ENCODE results near the gene CNNM4.

CNNM4 gene

DNA sequence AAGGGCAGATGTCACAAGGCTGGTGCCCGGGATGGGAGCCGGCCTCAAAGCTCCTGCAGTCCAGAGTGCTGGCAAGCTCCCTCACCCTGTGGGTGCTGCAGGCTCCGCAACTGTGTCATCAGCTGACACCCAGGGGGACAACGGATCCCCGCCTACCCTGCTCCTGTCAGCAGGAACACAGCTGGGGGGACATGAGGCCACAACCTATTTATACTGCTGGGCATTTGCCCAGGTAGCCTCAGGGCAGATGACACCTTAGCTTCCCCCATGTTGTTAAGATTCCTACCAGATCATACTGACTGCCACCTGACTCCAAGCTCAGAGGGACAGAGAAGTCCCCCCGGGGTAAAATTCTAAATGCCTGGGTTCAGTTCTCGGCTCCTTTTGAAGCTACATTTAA lies 81.9 kb downstream of the CNNM4 start:
- Histone ChIP-seq H3K4me3 (ENCODE audit: low read depth in 1 of 2, low read length in 2 of 2) (no peak overlapping the region), H3K27ac (ENCODE audit: low read depth, low read length) (no peak overlapping the region), H3K36me3 (ENCODE audit: insufficient read depth, low read length) (peaks cover 32% of the 10 kb centered on the region), H3K9me3 (ENCODE audit: low read length) (no peaks in the 10 kb centered on the region), H3K27me3 (ENCODE audit: control insufficient read depth in 1 of 2, insufficient read depth in 2 of 2, low read length in 2 of 2) (no peaks in the 10 kb centered on the region), H3K4me1 (ENCODE audit: insufficient read depth, low read length) (peaks cover 9% of the 10 kb centered on the region), H3K9ac (ENCODE audit: low read length) (no peak overlapping the region)

- Histone ChIP-seq H3K36me3 (ENCODE audit: insufficient read depth, low read length) (peaks cover 28% of the 10 kb centered on the region), H3K4me3 (ENCODE audit: low read depth in 1 of 2, low read length in 2 of 2) (no peak within 1 kb of the TSS), H3K4me1 (ENCODE audit: insufficient read depth, low read length) (peaks cover 9% of the 10 kb centered on the region), H3K9me3 (ENCODE audit: low read length) (no peaks in the 10 kb centered on the region), H3K9ac (ENCODE audit: low read length) (no peak within 1 kb of the TSS), H3K27ac (ENCODE audit: low read depth, low read length) (no peak within 1 kb of the TSS), H3K27me3 (ENCODE audit: control insufficient read depth in 1 of 2, insufficient read depth in 2 of 2, low read length in 2 of 2) (no peaks in the 10 kb centered on the region)
These were observed 83.0 kb downstream of the CNNM4 start, which contains the start of gene ANKRD23 for GRCh38 chr2:96843538-96844268. TSS of gene ANKRD23 (minus strand) at chr2:96844021. CDS start at chr2:96843992, 29 bp downstream.

- H3K4me3 ChIP-seq (ENCODE audit: low read depth in 1 of 2, low read length in 2 of 2) = no peak overlapping the region
- no peaks in the 10 kb centered on the region for H3K27me3 ChIP-seq (ENCODE audit: control insufficient read depth in 1 of 2, insufficient read depth in 2 of 2, low read length in 2 of 2)
- H3K27ac ChIP-seq (ENCODE audit: low read depth, low read length) = no peak overlapping the region
- peaks cover 4% of the 10 kb centered on the region for H3K4me1 ChIP-seq (ENCODE audit: insufficient read depth, low read length)
- H3K9ac ChIP-seq (ENCODE audit: low read length) = no peak overlapping the region
- peaks cover 26% of the 10 kb centered on the region for H3K36me3 ChIP-seq (ENCODE audit: insufficient read depth, low read length)
- no peaks in the 10 kb centered on the region for H3K9me3 ChIP-seq (ENCODE audit: low read length)
These were observed 83.7 kb downstream of the CNNM4 start for GRCh38 chr2:96844405-96844808.

DNA sequence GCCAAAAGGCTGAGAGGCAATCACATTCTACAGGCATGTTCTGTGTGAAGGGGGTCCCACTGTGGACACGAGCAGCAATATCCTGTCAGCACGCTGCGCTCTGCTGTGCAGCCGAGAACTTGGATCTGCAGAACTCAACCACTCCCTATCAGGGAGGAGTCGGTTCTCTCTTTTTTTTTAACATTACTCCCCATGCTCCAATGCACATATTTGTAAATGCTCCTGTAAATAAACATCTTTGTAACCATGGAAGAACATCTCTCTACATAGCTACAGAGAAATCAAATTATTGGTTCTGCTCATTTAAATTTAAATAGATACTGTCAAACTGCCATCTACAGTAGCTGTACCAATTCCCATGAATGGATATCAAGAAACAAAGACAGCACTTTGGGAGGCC lies 86.1 kb downstream of the CNNM4 start:
- Histone ChIP-seq H3K9me3 (ENCODE audit: low read length) (no peaks in the 10 kb centered on the region), H3K9ac (ENCODE audit: low read length) (no peak overlapping the region), H3K27ac (ENCODE audit: low read depth, low read length) (no peak overlapping the region), H3K27me3 (ENCODE audit: control insufficient read depth in 1 of 2, insufficient read depth in 2 of 2, low read length in 2 of 2) (no peaks in the 10 kb centered on the region), H3K36me3 (ENCODE audit: insufficient read depth, low read length) (peaks cover 37% of the 10 kb centered on the region), H3K4me3 (ENCODE audit: low read depth in 1 of 2, low read length in 2 of 2) (no peak overlapping the region), H3K4me1 (ENCODE audit: insufficient read depth, low read length) (no peaks in the 10 kb centered on the region)

GRCh38 chr2:96847586-96847985 lies 86.9 kb downstream of the CNNM4 start:
- no peaks in the 10 kb centered on the region for H3K27me3 ChIP-seq (ENCODE audit: control insufficient read depth in 1 of 2, insufficient read depth in 2 of 2, low read length in 2 of 2)
- H3K4me3 ChIP-seq (ENCODE audit: low read depth in 1 of 2, low read length in 2 of 2) = no peak overlapping the region
- H3K4me1 ChIP-seq (ENCODE audit: insufficient read depth, low read length) = no peaks in the 10 kb centered on the region
- H3K9ac ChIP-seq (ENCODE audit: low read length) = no peak overlapping the region
- H3K27ac ChIP-seq (ENCODE audit: low read depth, low read length) = no peak overlapping the region
- no peaks in the 10 kb centered on the region for H3K9me3 ChIP-seq (ENCODE audit: low read length)
- H3K36me3 ChIP-seq (ENCODE audit: insufficient read depth, low read length) = peaks cover 40% of the 10 kb centered on the region

DNA sequence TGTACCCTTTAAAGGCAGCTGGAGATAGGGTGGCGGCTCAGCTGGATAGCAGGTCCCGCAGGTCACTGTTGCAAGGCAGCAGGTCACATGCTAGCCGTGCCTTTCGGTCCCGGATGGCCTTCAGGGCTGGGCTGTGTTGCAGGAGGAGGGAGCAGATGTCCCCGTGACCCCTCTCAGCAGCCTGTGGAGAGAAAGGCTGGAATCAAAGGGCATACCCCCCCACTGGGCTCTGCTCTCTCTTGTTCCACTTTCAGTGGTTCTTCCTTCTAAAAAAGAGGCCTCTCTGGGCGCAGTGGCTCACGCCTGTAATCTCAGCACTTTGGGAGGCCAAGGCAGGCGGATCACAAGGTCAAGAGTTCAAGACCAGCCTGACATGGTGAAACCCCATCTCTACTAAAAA lies 87.6 kb downstream of the CNNM4 start:
- Histone ChIP-seq H3K4me1 (ENCODE audit: insufficient read depth, low read length) (no peaks in the 10 kb centered on the region), H3K27me3 (ENCODE audit: control insufficient read depth in 1 of 2, insufficient read depth in 2 of 2, low read length in 2 of 2) (no peaks in the 10 kb centered on the region), H3K36me3 (ENCODE audit: insufficient read depth, low read length) (peaks cover 47% of the 10 kb centered on the region), H3K4me3 (ENCODE audit: low read depth in 1 of 2, low read length in 2 of 2) (no peak overlapping the region), H3K27ac (ENCODE audit: low read depth, low read length) (no peak overlapping the region), H3K9me3 (ENCODE audit: low read length) (no peaks in the 10 kb centered on the region), H3K9ac (ENCODE audit: low read length) (no peak overlapping the region)

DNA sequence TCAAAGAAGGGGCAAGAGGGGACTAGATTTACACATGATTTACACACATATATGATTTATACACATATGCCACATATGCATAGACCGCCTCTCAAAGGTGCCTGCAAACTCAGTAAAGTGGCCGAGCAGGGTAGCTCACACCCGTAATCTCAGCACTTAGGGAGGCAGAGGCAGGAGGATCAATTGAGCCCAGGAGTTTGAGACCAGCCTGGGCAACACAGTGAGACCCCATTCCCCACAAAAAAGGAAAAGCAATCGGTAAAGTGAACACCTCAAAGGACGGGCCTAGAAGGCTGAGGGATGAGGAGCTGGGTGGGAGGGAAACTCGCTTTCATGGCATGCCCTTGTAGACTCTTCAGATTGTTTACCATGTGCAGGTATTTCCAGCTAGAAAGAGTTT lies 92.0 kb downstream of the CNNM4 start:
- Histone ChIP-seq H3K27me3 (ENCODE audit: control insufficient read depth in 1 of 2, insufficient read depth in 2 of 2, low read length in 2 of 2) (no peaks in the 10 kb centered on the region), H3K4me1 (ENCODE audit: insufficient read depth, low read length) (peaks cover 12% of the 10 kb centered on the region), H3K9me3 (ENCODE audit: low read length) (no peaks in the 10 kb centered on the region), H3K4me3 (ENCODE audit: low read depth in 1 of 2, low read length in 2 of 2) (no peak overlapping the region), H3K27ac (ENCODE audit: low read depth, low read length) (no peak overlapping the region), H3K36me3 (ENCODE audit: insufficient read depth, low read length) (peaks cover 36% of the 10 kb centered on the region), H3K9ac (ENCODE audit: low read length) (no peak overlapping the region)

GRCh38 chr2:96853321-96853720 lies 92.6 kb downstream of the CNNM4 start:
- Histone ChIP-seq H3K36me3 (ENCODE audit: insufficient read depth, low read length) (peaks cover 31% of the 10 kb centered on the region), H3K9me3 (ENCODE audit: low read length) (no peaks in the 10 kb centered on the region), H3K9ac (ENCODE audit: low read length) (no peak overlapping the region), H3K27me3 (ENCODE audit: control insufficient read depth in 1 of 2, insufficient read depth in 2 of 2, low read length in 2 of 2) (no peaks in the 10 kb centered on the region), H3K27ac (ENCODE audit: low read depth, low read length) (no peak overlapping the region), H3K4me1 (ENCODE audit: insufficient read depth, low read length) (peaks cover 12% of the 10 kb centered on the region), H3K4me3 (ENCODE audit: low read depth in 1 of 2, low read length in 2 of 2) (no peak overlapping the region)

DNA sequence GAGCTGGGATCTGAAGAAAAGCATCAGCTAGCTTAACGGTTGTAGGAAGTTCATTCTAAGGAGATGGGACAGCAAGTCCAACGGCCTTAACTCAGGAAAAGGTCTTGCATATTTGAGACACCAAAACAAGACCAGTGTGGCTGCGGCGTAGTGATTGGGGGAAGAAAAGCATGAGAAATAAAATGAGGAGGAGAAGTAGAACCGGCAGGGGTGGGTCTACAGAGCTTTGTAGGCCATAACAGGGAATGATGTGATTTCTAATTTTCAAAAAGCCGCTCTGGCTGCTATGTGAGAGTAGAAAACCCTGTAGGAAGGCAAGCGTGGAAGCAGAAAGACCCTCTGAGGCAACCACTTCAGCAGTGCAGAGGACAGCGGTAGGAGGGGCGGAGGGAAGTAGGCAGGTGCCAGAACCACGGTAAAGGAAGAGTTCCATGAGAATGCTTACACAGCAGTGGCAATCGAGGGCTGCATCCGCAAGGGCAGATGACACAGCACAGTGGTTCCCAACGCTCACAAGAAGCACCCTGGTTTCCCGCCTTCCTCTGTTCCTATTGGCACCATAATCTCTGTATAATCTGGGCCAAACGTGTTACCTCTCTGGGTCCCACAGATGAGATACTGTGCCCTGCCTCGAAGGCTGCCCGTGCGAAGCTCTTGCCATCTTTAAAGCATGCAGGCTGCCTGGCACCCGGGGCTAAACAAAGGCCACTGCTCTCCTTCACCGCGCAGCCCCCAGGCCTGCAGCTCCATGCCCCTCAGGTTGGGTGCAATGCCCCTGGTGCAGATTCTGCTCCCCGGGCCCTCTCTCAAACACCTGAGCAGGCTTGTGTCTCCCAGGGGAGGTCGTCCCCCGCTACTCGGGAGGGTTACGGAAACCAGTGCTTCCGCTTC lies 96.3 kb downstream of the CNNM4 start:
- Histone ChIP-seq H3K27ac (ENCODE audit: low read depth, low read length) (peak overlapping the region; percentile 89), H3K4me1 (ENCODE audit: insufficient read depth, low read length) (peaks cover 32% of the 10 kb centered on the region), H3K9ac (ENCODE audit: low read length) (peak overlapping the region; percentile 46), H3K4me3 (ENCODE audit: low read depth in 1 of 2, low read length in 2 of 2) (peak overlapping the region; percentile 67 to 88), H3K9me3 (ENCODE audit: low read length) (no peaks in the 10 kb centered on the region), H3K36me3 (ENCODE audit: insufficient read depth, low read length) (peaks cover 23% of the 10 kb centered on the region), H3K27me3 (ENCODE audit: control insufficient read depth in 1 of 2, insufficient read depth in 2 of 2, low read length in 2 of 2) (no peaks in the 10 kb centered on the region)

GRCh38 chr2:96857667-96858372 lies 97.1 kb downstream of the CNNM4 start, which contains the start of gene ANKRD39:
TSS of gene ANKRD39 (minus strand) at chr2:96858016. CDS start at chr2:96857987, 29 bp downstream.
- Histone ChIP-seq H3K9ac (ENCODE audit: low read length) (peak within 1 kb of the TSS; percentile 46), H3K27ac (ENCODE audit: low read depth, low read length) (peak within 1 kb of the TSS; percentile 89), H3K9me3 (ENCODE audit: low read length) (no peaks in the 10 kb centered on the region), H3K4me3 (ENCODE audit: low read depth in 1 of 2, low read length in 2 of 2) (peak within 1 kb of the TSS; percentile 67 to 88), H3K4me1 (ENCODE audit: insufficient read depth, low read length) (peaks cover 32% of the 10 kb centered on the region), H3K27me3 (ENCODE audit: control insufficient read depth in 1 of 2, insufficient read depth in 2 of 2, low read length in 2 of 2) (no peaks in the 10 kb centered on the region), H3K36me3 (ENCODE audit: insufficient read depth, low read length) (peaks cover 23% of the 10 kb centered on the region)

GRCh38 chr2:96859099-96859649 lies 98.5 kb downstream of the CNNM4 start:
- no peaks in the 10 kb centered on the region for H3K9me3 ChIP-seq (ENCODE audit: low read length)
- H3K4me3 ChIP-seq (ENCODE audit: low read depth in 1 of 2, low read length in 2 of 2) = peak overlapping the region; percentile 20 to 45
- peaks cover 35% of the 10 kb centered on the region for H3K4me1 ChIP-seq (ENCODE audit: insufficient read depth, low read length)
- peak overlapping the region; percentile 89 for H3K27ac ChIP-seq (ENCODE audit: low read depth, low read length)
- no peaks in the 10 kb centered on the region for H3K27me3 ChIP-seq (ENCODE audit: control insufficient read depth in 1 of 2, insufficient read depth in 2 of 2, low read length in 2 of 2)
- no peak overlapping the region for H3K9ac ChIP-seq (ENCODE audit: low read length)
- H3K36me3 ChIP-seq (ENCODE audit: insufficient read depth, low read length) = peaks cover 27% of the 10 kb centered on the region

Measured in muscle layer of colon (tissue), 2 donors.